Activated T-helper 9 cell treated with anti-CD3 and anti-CD28 coated beads, Interleukin-2, amount 50 U/mL, for 16 hours (primary cell): Measurements from ENCODE around the gene BLTP1.

Experiments used
- DNase-seq: peaks from one replicate; pipeline ENCODE4 v3.0.0-alpha.2; 2020; ENCODE audit warnings: low read depth

BLTP1 gene

DNA sequence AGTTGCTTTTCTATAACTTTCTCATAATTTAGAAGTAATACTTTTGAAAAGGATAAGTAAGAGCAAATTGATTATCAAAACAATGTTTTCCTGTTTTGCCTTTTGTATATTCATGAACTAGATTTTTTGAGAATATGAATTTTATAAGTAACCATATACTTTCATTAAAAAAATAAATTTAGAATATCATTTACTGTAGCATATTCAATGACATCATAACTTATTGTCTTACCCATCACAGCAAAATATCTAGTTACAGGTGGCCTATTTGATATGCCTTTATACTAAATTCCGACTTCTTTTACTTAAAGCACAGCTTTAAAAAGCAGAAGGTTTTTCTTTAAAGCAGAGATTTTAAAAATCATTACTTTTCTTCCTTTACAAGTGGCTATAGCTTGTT lies 20.1 kb downstream of the BLTP1 start:
- no peak for DNase-seq

DNA sequence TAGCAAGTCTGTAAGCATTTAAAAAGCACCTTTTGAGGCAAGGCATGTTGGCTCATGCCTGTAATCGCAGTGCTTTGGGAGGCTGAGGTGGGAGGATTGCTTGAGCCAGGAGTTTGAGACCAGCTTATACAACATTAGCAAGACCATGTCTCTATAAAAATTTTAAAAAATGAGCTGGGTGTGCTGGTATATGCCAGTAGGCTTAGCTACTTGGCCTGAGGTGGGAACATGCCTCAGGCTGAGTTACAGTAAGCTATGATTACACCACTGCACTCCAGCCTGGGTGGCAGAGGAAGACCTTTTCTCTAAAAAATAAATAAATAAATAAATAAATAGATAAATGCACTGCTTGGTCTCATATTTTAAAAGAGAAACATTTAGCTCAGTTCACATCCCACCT lies 26.8 kb downstream of the BLTP1 start:
- no peak for DNase-seq

DNA sequence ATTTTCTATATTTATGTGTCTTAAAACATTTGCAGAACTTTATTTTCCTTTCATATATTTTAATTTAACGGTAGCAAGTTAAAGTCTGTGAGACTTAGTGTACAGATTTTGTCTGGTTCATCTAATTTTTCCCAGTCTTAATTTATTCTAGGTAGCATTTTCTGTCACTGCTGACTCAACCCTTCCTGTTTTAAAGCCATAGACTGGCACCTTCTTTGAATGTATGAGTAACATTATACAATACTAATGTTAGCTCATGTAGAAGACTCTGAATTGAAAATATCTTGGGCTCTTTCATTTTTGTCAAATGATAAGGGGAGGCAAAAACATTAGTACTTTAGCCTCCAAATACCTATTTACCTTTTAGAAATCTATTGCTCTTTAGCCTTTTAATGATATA lies 43.6 kb downstream of the BLTP1 start:
- no peak for DNase-seq
